ENCODE measurements around the gene TP63.

The TP63 gene

GRCh38 chr3:189712906-189713483, 81.8 kb downstream of the TP63 start:
- DNase-seq (ENCODE audit: insufficient read length, low spot score), result no peak
- no peak for FAIRE-seq

GRCh38 chr3:189714991-189715961, 84.1 kb downstream of the TP63 start:
- peak; percentile 50 for FAIRE-seq
- TF ChIP-seq SPI1 (IDR thresholded peaks at IDR 0.05; ENCODE audit: low read depth, low read length) (no peak), POU2F2 (IDR thresholded peaks at IDR 0.05; ENCODE audit: low read depth, low read length) (no peak), POLR2AphosphoS5 (IDR thresholded peaks at IDR 0.05; ENCODE audit: low read depth, low read length) (no peak), PAX5 (IDR thresholded peaks at IDR 0.05; ENCODE audit: insufficient read depth, low read length, severe bottlenecking) (no peak), POLR2A (IDR thresholded peaks at IDR 0.05; ENCODE audit: low read depth, low read length) (no peak), TAF1 (IDR thresholded peaks at IDR 0.05; ENCODE audit: low read depth, low read length) (no peak)
- DNase-seq (ENCODE audit: insufficient read length, low spot score), result no peak

More at GRCh38 chr3:189712906-189713483, 81.8 kb downstream of the TP63 start:
- no peak for TF ChIP-seq SPI1 (IDR thresholded peaks at IDR 0.05; ENCODE audit: low read depth, low read length)
- TF ChIP-seq PAX5 (IDR thresholded peaks at IDR 0.05; ENCODE audit: insufficient read depth, low read length, severe bottlenecking), result no peak
- no peak for TF ChIP-seq POLR2AphosphoS5 (IDR thresholded peaks at IDR 0.05; ENCODE audit: low read depth, low read length)
- TF ChIP-seq TAF1 (IDR thresholded peaks at IDR 0.05; ENCODE audit: low read depth, low read length), result no peak
- no peak for TF ChIP-seq POU2F2 (IDR thresholded peaks at IDR 0.05; ENCODE audit: low read depth, low read length)
- TF ChIP-seq POLR2A (IDR thresholded peaks at IDR 0.05; ENCODE audit: low read depth, low read length), result no peak

GRCh38 chr3:189718215-189718614, 87.0 kb downstream of the TP63 start:
- FAIRE-seq, result peak; percentile 38
- no peak for TF ChIP-seq POU2F2 (IDR thresholded peaks at IDR 0.05; ENCODE audit: low read depth, low read length)
- no peak for TF ChIP-seq PAX5 (IDR thresholded peaks at IDR 0.05; ENCODE audit: insufficient read depth, low read length, severe bottlenecking)
- no peak for TF ChIP-seq POLR2AphosphoS5 (IDR thresholded peaks at IDR 0.05; ENCODE audit: low read depth, low read length)
- TF ChIP-seq POLR2A (IDR thresholded peaks at IDR 0.05; ENCODE audit: low read depth, low read length), result no peak
- no peak for TF ChIP-seq TAF1 (IDR thresholded peaks at IDR 0.05; ENCODE audit: low read depth, low read length)
- no peak for TF ChIP-seq SPI1 (IDR thresholded peaks at IDR 0.05; ENCODE audit: low read depth, low read length)
- DNase-seq (ENCODE audit: insufficient read length, low spot score), result no peak

GRCh38 chr3:189720736-189721417, 89.7 kb downstream of the TP63 start:
- FAIRE-seq (no peak), DNase-seq (ENCODE audit: insufficient read length, low spot score) (no peak)
- TF ChIP-seq PAX5 (IDR thresholded peaks at IDR 0.05; ENCODE audit: insufficient read depth, low read length, severe bottlenecking) (no peak), TAF1 (IDR thresholded peaks at IDR 0.05; ENCODE audit: low read depth, low read length) (no peak), POU2F2 (IDR thresholded peaks at IDR 0.05; ENCODE audit: low read depth, low read length) (no peak), POLR2AphosphoS5 (IDR thresholded peaks at IDR 0.05; ENCODE audit: low read depth, low read length) (no peak), SPI1 (IDR thresholded peaks at IDR 0.05; ENCODE audit: low read depth, low read length) (no peak), POLR2A (IDR thresholded peaks at IDR 0.05; ENCODE audit: low read depth, low read length) (no peak)

GRCh38 chr3:189721873-189722665, 90.9 kb downstream of the TP63 start:
- FAIRE-seq (no peak), DNase-seq (ENCODE audit: insufficient read length, low spot score) (no peak)
- no peak for TF ChIP-seq PAX5 (IDR thresholded peaks at IDR 0.05; ENCODE audit: insufficient read depth, low read length, severe bottlenecking)
- no peak for TF ChIP-seq POLR2A (IDR thresholded peaks at IDR 0.05; ENCODE audit: low read depth, low read length)
- TF ChIP-seq POLR2AphosphoS5 (IDR thresholded peaks at IDR 0.05; ENCODE audit: low read depth, low read length), result no peak
- TF ChIP-seq TAF1 (IDR thresholded peaks at IDR 0.05; ENCODE audit: low read depth, low read length), result no peak
- TF ChIP-seq SPI1 (IDR thresholded peaks at IDR 0.05; ENCODE audit: low read depth, low read length), result no peak
- TF ChIP-seq POU2F2 (IDR thresholded peaks at IDR 0.05; ENCODE audit: low read depth, low read length), result no peak

GRCh38 chr3:189724356-189724755, 93.2 kb downstream of the TP63 start:
- DNase-seq (ENCODE audit: insufficient read length, low spot score), result no peak

GRCh38 chr3:189726277-189726676, 95.1 kb downstream of the TP63 start:
- TF ChIP-seq POLR2AphosphoS5 (IDR thresholded peaks at IDR 0.05; ENCODE audit: low read depth, low read length), result no peak
- no peak for TF ChIP-seq POU2F2 (IDR thresholded peaks at IDR 0.05; ENCODE audit: low read depth, low read length)
- no peak for TF ChIP-seq PAX5 (IDR thresholded peaks at IDR 0.05; ENCODE audit: insufficient read depth, low read length, severe bottlenecking)
- TF ChIP-seq POLR2A (IDR thresholded peaks at IDR 0.05; ENCODE audit: low read depth, low read length), result no peak
- TF ChIP-seq SPI1 (IDR thresholded peaks at IDR 0.05; ENCODE audit: low read depth, low read length), result no peak
- FAIRE-seq, result no peak
- no peak for DNase-seq (ENCODE audit: insufficient read length, low spot score)

More at GRCh38 chr3:189724356-189724755, 93.2 kb downstream of the TP63 start:
- TF ChIP-seq POLR2AphosphoS5 (IDR thresholded peaks at IDR 0.05; ENCODE audit: low read depth, low read length), result no peak
- TF ChIP-seq SPI1 (IDR thresholded peaks at IDR 0.05; ENCODE audit: low read depth, low read length), result no peak
- no peak for TF ChIP-seq POU2F2 (IDR thresholded peaks at IDR 0.05; ENCODE audit: low read depth, low read length)
- TF ChIP-seq POLR2A (IDR thresholded peaks at IDR 0.05; ENCODE audit: low read depth, low read length), result no peak
- TF ChIP-seq PAX5 (IDR thresholded peaks at IDR 0.05; ENCODE audit: insufficient read depth, low read length, severe bottlenecking), result no peak
- TF ChIP-seq TAF1 (IDR thresholded peaks at IDR 0.05; ENCODE audit: low read depth, low read length), result no peak
- FAIRE-seq, result no peak

GRCh38 chr3:189727158-189727557, 96.0 kb downstream of the TP63 start:
- FAIRE-seq, result no peak
- TF ChIP-seq POU2F2 (IDR thresholded peaks at IDR 0.05; ENCODE audit: low read depth, low read length) (no peak), POLR2A (IDR thresholded peaks at IDR 0.05; ENCODE audit: low read depth, low read length) (no peak), SPI1 (IDR thresholded peaks at IDR 0.05; ENCODE audit: low read depth, low read length) (no peak), TAF1 (IDR thresholded peaks at IDR 0.05; ENCODE audit: low read depth, low read length) (no peak), POLR2AphosphoS5 (IDR thresholded peaks at IDR 0.05; ENCODE audit: low read depth, low read length) (no peak), PAX5 (IDR thresholded peaks at IDR 0.05; ENCODE audit: insufficient read depth, low read length, severe bottlenecking) (no peak)

More at GRCh38 chr3:189727158-189727557, 96.0 kb downstream of the TP63 start:
- no peak for DNase-seq (ENCODE audit: insufficient read length, low spot score)

Data from GM12891 (cell line).